ENCODE data around the gene CD96.
"Not testable (repeated sequence)": the region's sequence is repeated elsewhere in the genome, so short reads cannot be mapped to it uniquely, and the experiment has no call there.

Gene CD96

GRCh38 chr3:111541911-111542483, at the start of gene CD96:
Gene CD96 (plus strand): TSS chr3:111542197. CDS start chr3:111542249, 52 bp downstream.
- peak; percentile 33 to 66 (median 41) for DNase-seq (ENCODE audit: low read depth in 3 of 3)

- DNase-seq (ENCODE audit: low read depth in 3 of 3), result no peak
These were observed 48.7 kb upstream of the CD96 start for GRCh38 chr3:111493276-111493675.

GRCh38 chr3:111496894-111497559, 45.0 kb upstream of the CD96 start:
- DNase-seq (ENCODE audit: low read depth in 3 of 3), result no peak

GRCh38 chr3:111498022-111498421, 44.0 kb upstream of the CD96 start:
- no peak for DNase-seq (ENCODE audit: low read depth in 3 of 3)

- DNase-seq (ENCODE audit: low read depth in 3 of 3), result no peak
These were observed 35.6 kb upstream of the CD96 start for GRCh38 chr3:111506435-111506834.

- no peak for DNase-seq (ENCODE audit: low read depth in 3 of 3)
These were observed 32.7 kb upstream of the CD96 start for GRCh38 chr3:111509308-111509707.

GRCh38 chr3:111517801-111518200, 24.2 kb upstream of the CD96 start:
- no peak for DNase-seq (ENCODE audit: low read depth in 3 of 3)

GRCh38 chr3:111519178-111519855, 22.7 kb upstream of the CD96 start:
- no peak for DNase-seq (ENCODE audit: low read depth in 3 of 3)

- DNase-seq (ENCODE audit: low read depth in 3 of 3), result no peak
These were observed 20.1 kb upstream of the CD96 start for GRCh38 chr3:111521891-111522290.

GRCh38 chr3:111524486-111524885, 17.5 kb upstream of the CD96 start:
- DNase-seq (ENCODE audit: low read depth in 3 of 3), result not testable (repeated sequence)

GRCh38 chr3:111531446-111531845, 10.6 kb upstream of the CD96 start:
- no peak for DNase-seq (ENCODE audit: low read depth in 3 of 3)

GRCh38 chr3:111534701-111535100, 7.3 kb upstream of the CD96 start:
- DNase-seq (ENCODE audit: low read depth in 3 of 3), result no peak

GRCh38 chr3:111538111-111538510, 3.9 kb upstream of the CD96 start:
- no peak for DNase-seq (ENCODE audit: low read depth in 3 of 3)

GRCh38 chr3:111538681-111539083, 3.3 kb upstream of the CD96 start:
- no peak for DNase-seq (ENCODE audit: low read depth in 3 of 3)

GRCh38 chr3:111539351-111540331, 2.4 kb upstream of the CD96 start:
- peak in 2 of 3 experiments; percentile 43 to 52 for DNase-seq (ENCODE audit: low read depth in 3 of 3)

GRCh38 chr3:111541391-111541790, 606 bp upstream of the CD96 start:
- DNase-seq (ENCODE audit: low read depth in 3 of 3), result no peak

- DNase-seq (ENCODE audit: low read depth in 3 of 3), result no peak
These were observed 759 bp downstream of the CD96 start for GRCh38 chr3:111542611-111543300.

GRCh38 chr3:111545349-111545748, 3.4 kb downstream of the CD96 start:
- DNase-seq (ENCODE audit: low read depth in 3 of 3), result no peak

GRCh38 chr3:111547631-111548030, 5.6 kb downstream of the CD96 start:
- no peak for DNase-seq (ENCODE audit: low read depth in 3 of 3)

- no peak for DNase-seq (ENCODE audit: low read depth in 3 of 3)
These were observed 6.1 kb downstream of the CD96 start for GRCh38 chr3:111548092-111548491.

- DNase-seq (ENCODE audit: low read depth in 3 of 3), result no peak
These were observed 6.8 kb downstream of the CD96 start for GRCh38 chr3:111548756-111549155.

Data from stimulated activated CD4-positive, alpha-beta T cell treated with anti-CD3 and anti-CD28 coated beads, TNF-alpha, amount 100 ng/mL, for 4 hours (primary cell).